Parathyroid adenoma (tissue), 2 donors: ENCODE measurements around the gene LHX4.

Experiments used
- H2AFZ ChIP-seq: fragments of 300-600 bp; sonication (generic); one replicate; pipeline ENCODE4 v1.7.0; 2017; ENCODE audit warnings: antibody characterized with exemption, mild to moderate bottlenecking
- H3K27ac ChIP-seq: fragments of 300-600 bp; sonication (generic); one replicate; pipeline ENCODE4 v1.7.0; 2017
- H3K27me3 ChIP-seq: fragments of 300-600 bp; sonication (generic); one replicate; pipeline ENCODE4 v1.7.0; 2017; ENCODE audit warnings: low read length; ENCODE audit not compliant: control insufficient read depth, insufficient read depth
- H3K36me3 ChIP-seq: fragments of 300-600 bp; sonication (generic); one replicate; pipeline ENCODE4 v1.7.0; 2017; ENCODE audit warnings: low read length; ENCODE audit not compliant: control insufficient read depth, insufficient read depth
- H3K4me1 ChIP-seq: fragments of 300-600 bp; sonication (generic); one replicate; pipeline ENCODE4 v1.7.0; 2017; ENCODE audit warnings: control low read depth
- H3K4me2 ChIP-seq: fragments of 300-600 bp; sonication (generic); one replicate; pipeline ENCODE4 v1.7.0; 2017; ENCODE audit warnings: low read length
- H3K4me3 ChIP-seq: fragments of 300-600 bp; sonication (generic); one replicate; pipeline ENCODE4 v1.7.0; 2017; ENCODE audit warnings: low read depth, low read length
- H3K79me2 ChIP-seq: fragments of 300-600 bp; sonication (generic); one replicate; pipeline ENCODE4 v1.7.0; 2017; ENCODE audit warnings: control low read depth
- H3K9ac ChIP-seq: fragments of 300-600 bp; sonication (generic); one replicate; pipeline ENCODE4 v1.7.0; 2017; ENCODE audit warnings: mild to moderate bottlenecking
- H3K9me3 ChIP-seq: fragments of 300-600 bp; sonication (generic); one replicate; pipeline ENCODE4 v1.7.0; 2017; ENCODE audit warnings: low read length; ENCODE audit not compliant: control insufficient read depth
- TF ChIP-seq, protein P1 (sequence below): fragments of 300-600 bp; sonication (generic); IDR thresholded peaks from one replicate; pipeline ENCODE4 v1.7.0; 2017; ENCODE audit warnings: antibody characterized with exemption, mild to moderate bottlenecking
- donor health status: primary hyperparathyroidism.

LHX4 gene

DNA sequence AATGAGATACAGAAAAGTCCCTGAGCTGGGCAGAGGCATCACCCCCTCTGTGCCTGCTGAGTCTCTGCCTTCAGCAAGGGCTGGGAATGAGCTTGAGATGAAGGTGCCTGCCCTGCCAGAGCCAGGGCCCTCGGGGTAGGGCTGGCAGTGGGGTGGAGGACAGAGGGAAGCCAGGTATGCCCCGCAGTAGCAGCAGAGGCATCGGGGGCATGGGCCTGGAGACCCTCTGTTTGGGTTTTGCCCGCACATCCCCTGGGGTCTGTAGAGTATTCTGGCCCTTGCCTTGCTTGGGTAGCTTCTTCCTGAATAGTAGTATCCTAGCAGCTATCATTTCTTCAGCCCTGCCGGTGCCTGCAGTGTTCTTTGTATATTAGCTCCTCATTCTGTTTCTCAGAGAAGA, 42.4 kb upstream of the LHX4 start:
- H2AFZ ChIP-seq: no peak overlapping the region
- no peak overlapping the region for H3K9ac ChIP-seq
- H3K4me1 ChIP-seq: no peaks in the 10 kb centered on the region
- H3K27ac ChIP-seq: no peak overlapping the region
- TF ChIP-seq, protein P1, sequence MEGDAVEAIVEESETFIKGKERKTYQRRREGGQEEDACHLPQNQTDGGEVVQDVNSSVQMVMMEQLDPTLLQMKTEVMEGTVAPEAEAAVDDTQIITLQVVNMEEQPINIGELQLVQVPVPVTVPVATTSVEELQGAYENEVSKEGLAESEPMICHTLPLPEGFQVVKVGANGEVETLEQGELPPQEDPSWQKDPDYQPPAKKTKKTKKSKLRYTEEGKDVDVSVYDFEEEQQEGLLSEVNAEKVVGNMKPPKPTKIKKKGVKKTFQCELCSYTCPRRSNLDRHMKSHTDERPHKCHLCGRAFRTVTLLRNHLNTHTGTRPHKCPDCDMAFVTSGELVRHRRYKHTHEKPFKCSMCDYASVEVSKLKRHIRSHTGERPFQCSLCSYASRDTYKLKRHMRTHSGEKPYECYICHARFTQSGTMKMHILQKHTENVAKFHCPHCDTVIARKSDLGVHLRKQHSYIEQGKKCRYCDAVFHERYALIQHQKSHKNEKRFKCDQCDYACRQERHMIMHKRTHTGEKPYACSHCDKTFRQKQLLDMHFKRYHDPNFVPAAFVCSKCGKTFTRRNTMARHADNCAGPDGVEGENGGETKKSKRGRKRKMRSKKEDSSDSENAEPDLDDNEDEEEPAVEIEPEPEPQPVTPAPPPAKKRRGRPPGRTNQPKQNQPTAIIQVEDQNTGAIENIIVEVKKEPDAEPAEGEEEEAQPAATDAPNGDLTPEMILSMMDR: no peak
- no peak overlapping the region for H3K4me3 ChIP-seq
- H3K27me3 ChIP-seq: no peaks in the 10 kb centered on the region
- no peak overlapping the region for H3K4me2 ChIP-seq
- no peaks in the 10 kb centered on the region for H3K9me3 ChIP-seq
- no peaks in the 10 kb centered on the region for H3K79me2 ChIP-seq
- no peaks in the 10 kb centered on the region for H3K36me3 ChIP-seq

DNA sequence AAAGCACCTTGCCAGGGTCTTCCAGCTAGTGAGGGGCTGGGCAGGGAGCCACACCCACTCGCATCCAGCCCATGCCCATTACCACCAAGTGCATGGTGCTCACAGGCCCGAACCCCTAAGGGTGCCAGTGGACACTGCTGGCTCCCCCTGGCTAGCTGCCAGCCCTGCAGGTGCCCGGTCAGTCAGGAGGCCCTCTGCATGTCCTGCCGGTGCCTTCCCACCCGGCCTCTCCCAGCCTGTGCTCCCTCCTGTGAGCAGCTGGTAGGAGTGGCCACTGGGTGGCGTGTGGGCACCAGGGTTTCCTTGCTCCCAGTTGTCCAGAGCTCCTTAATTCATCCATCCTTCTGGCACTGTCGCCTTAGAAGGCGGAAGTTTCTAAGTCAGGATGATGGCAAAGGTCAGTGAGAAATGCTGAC, 42.0 kb upstream of the LHX4 start:
- Histone ChIP-seq H3K9me3 (no peaks in the 10 kb centered on the region), H3K36me3 (no peaks in the 10 kb centered on the region)

DNA sequence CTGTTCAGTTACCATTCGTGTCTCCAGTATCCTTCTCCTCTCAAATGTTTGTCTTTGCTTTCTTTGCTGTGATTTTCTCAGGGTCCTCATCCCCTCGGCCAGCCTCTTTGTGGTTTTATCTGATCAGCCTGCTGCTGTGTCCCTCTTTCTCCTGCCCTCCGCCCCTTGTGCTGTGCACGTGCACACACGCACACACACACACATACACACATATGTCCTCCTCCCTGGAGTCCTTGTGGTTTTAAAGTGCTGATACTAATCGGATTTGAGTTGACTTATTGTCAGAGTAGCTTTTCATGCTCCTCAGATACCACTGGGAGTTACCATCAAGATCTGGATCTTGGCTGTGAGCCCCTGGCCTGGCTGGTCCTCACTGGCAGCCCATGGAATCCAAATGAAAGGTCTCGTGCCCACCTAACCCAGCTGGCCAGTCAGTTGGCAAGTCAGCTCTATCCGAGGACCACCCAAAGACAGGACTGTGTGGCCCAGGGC, 41.3 kb upstream of the LHX4 start:
- no peaks in the 10 kb centered on the region for H3K27me3 ChIP-seq
- H3K27ac ChIP-seq: no peak overlapping the region
- H3K4me3 ChIP-seq: no peak overlapping the region
- no peak overlapping the region for H3K4me2 ChIP-seq
- no peak overlapping the region for H3K9ac ChIP-seq
- no peaks in the 10 kb centered on the region for H3K4me1 ChIP-seq
- TF ChIP-seq, protein P1: no peak
- no peak overlapping the region for H2AFZ ChIP-seq
- H3K36me3 ChIP-seq: no peaks in the 10 kb centered on the region
- no peaks in the 10 kb centered on the region for H3K9me3 ChIP-seq
- H3K79me2 ChIP-seq: no peaks in the 10 kb centered on the region

More for the DNA sequence above, 42.0 kb upstream of the LHX4 start:
- TF ChIP-seq, protein P1: peak; percentile 25
- no peak overlapping the region for H3K4me2 ChIP-seq
- no peaks in the 10 kb centered on the region for H3K27me3 ChIP-seq
- H3K79me2 ChIP-seq: no peaks in the 10 kb centered on the region
- no peak overlapping the region for H2AFZ ChIP-seq
- no peak overlapping the region for H3K9ac ChIP-seq
- no peak overlapping the region for H3K27ac ChIP-seq
- no peaks in the 10 kb centered on the region for H3K4me1 ChIP-seq
- H3K4me3 ChIP-seq: no peak overlapping the region

DNA sequence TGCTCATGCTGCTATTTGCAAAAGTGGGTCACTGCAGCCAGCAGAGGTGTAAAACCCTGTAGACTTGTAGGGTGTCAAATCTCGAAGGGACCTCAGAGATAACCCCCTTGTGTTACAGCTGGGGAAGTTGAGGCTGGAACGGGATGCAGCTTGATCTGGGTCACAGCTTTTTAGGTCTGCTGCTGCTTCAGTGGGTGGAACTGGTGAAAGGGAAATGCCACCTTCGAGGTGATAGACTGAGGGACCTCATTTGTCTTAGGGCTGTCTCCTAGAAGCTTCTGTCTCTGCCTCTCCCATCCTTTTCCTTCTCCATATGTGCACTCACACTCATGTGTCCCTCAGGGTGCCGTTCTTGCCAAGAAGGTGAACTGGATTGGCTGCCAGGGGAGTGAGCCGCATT, 40.0 kb upstream of the LHX4 start:
- TF ChIP-seq, protein P1: no peak
- Histone ChIP-seq H3K4me2 (no peak overlapping the region), H3K36me3 (no peaks in the 10 kb centered on the region), H2AFZ (no peak overlapping the region), H3K4me1 (no peaks in the 10 kb centered on the region), H3K9me3 (no peaks in the 10 kb centered on the region), H3K9ac (no peak overlapping the region), H3K27ac (no peak overlapping the region), H3K79me2 (no peaks in the 10 kb centered on the region), H3K4me3 (no peak overlapping the region), H3K27me3 (no peaks in the 10 kb centered on the region)

DNA sequence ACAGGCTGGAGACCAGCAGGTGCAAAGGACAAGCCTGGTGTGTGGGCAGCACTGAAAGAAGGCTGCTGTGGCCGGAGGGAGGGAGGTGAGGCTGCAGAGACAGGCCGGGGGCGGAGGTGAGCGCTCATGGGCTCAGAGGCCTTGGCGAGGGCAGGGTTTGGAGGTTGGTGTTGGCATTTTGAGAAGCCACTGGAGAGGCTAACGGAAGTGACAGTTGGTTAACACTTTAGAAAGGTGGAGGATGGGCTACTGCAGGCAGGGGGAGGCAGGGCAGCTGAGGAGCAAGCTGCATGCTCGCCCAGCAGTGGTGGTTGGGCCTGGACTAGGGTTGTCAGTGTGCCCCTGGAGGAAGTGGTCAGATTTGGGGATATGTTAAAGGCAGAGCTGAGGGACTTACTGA, 37.9 kb upstream of the LHX4 start:
- TF ChIP-seq, protein P1: no peak
- no peak overlapping the region for H3K27ac ChIP-seq
- H3K79me2 ChIP-seq: no peaks in the 10 kb centered on the region
- H3K4me2 ChIP-seq: no peak overlapping the region
- no peaks in the 10 kb centered on the region for H3K9me3 ChIP-seq
- no peaks in the 10 kb centered on the region for H3K36me3 ChIP-seq
- H3K27me3 ChIP-seq: no peaks in the 10 kb centered on the region
- H3K4me3 ChIP-seq: no peak overlapping the region
- H3K4me1 ChIP-seq: no peaks in the 10 kb centered on the region
- H3K9ac ChIP-seq: no peak overlapping the region
- no peak overlapping the region for H2AFZ ChIP-seq
